SK-N-SH treated with all-trans-retinoic acid at 6 μM for 48 hours (cell line): ENCODE measurements around the gene CSNK1A1L.

Experiments
- ARNTL ChIP-seq: fragments of 450-650 bp; formaldehyde crosslinking; IDR thresholded peaks from 2 replicates; pipeline ENCODE4 v1.5.0; 2020; ENCODE audit warnings: low read depth, mild to moderate bottlenecking, moderate library complexity, borderline replicate concordance
- BACH2 ChIP-seq: fragments of 250-450 bp; sonication (Bioruptor Pico); IDR thresholded peaks from 2 replicates; pipeline ENCODE4 v1.9.0; 2021; ENCODE audit warnings: mild to moderate bottlenecking, borderline replicate concordance
- CREB5 ChIP-seq: fragments of 250-450 bp; sonication (Bioruptor Pico); IDR thresholded peaks from 2 replicates; pipeline ENCODE4 v1.5.1; 2020; ENCODE audit warnings: low read depth, mild to moderate bottlenecking, moderate library complexity
- ESRRG ChIP-seq: fragments of 250-450 bp; sonication (Bioruptor Pico); IDR thresholded peaks from 2 replicates; pipeline ENCODE4 v1.6.1; 2021; ENCODE audit warnings: mild to moderate bottlenecking
- GLIS3 ChIP-seq: fragments of 250-450 bp; sonication (Bioruptor Pico); IDR thresholded peaks from 2 replicates; pipeline ENCODE4 v1.5.0; 2020; ENCODE audit warnings: mild to moderate bottlenecking, moderate library complexity
- OSR1 ChIP-seq: fragments of 250-450 bp; sonication (Bioruptor Pico); IDR thresholded peaks from 2 replicates; pipeline ENCODE4 v1.8.0; 2022; ENCODE audit warnings: moderate library complexity, mild to moderate bottlenecking, inconsistent platforms
- PATZ1 ChIP-seq: fragments of 250-450 bp; sonication (Bioruptor Pico); IDR thresholded peaks from 2 replicates; pipeline ENCODE4 v1.8.0; 2020; ENCODE audit warnings: mild to moderate bottlenecking, moderate library complexity, borderline replicate concordance
- PPARA ChIP-seq: fragments of 250-450 bp; sonication (Bioruptor Pico); IDR thresholded peaks from 2 replicates; pipeline ENCODE4 v1.5.0; 2020; ENCODE audit warnings: mild to moderate bottlenecking, borderline replicate concordance
- RARB ChIP-seq: fragments of 250-450 bp; sonication (Bioruptor Pico); IDR thresholded peaks from 2 replicates; pipeline ENCODE4 v1.8.0; 2021; ENCODE audit warnings: mild to moderate bottlenecking, moderate library complexity
- ZFP3 ChIP-seq: fragments of 250-450 bp; sonication (Bioruptor Pico); IDR thresholded peaks from 2 replicates; pipeline ENCODE4 v1.5.0; 2020; ENCODE audit warnings: mild to moderate bottlenecking, moderate library complexity
- TF ChIP-seq, protein P1 (sequence below): fragments of 250-450 bp; sonication (Bioruptor Pico); IDR thresholded peaks from 2 replicates; pipeline ENCODE4 v1.8.0; 2021; ENCODE audit warnings: low read depth, mild to moderate bottlenecking, moderate library complexity, borderline replicate concordance

DNA sequence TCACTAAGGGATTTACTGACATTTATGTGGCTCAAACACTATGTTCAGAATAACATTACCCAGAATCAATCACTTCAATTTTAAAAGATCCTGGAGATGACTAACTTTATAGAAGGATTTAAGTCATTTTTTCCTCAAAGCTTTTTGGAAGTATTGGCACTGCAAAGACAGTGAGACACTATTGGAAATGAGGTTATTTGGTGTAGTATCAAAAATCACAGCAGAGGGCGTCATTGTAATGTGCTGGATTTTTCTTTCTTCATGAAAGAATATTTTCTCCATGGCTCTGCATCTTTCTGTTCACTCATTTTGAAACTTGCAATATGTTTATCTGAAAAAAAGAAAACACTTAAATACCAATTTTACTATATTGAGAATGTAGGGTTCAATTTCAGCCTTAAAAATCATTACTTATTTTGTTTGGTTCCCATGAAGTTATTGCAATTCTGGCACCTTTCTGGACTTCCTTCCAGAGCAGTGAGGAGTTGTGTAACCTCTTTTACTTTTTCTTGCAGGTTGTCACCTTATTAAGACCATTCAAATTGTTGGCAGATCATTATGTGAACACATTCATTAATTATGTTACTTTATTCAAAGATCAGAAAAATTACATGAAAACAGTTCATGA, 3.7 kb upstream of the CSNK1A1L start:
- TF ChIP-seq BACH2 (no peak), GLIS3 (no peak), RARB (CRISPR knock-in tag) (no peak), PPARA (CRISPR knock-in tag) (no peak), ZFP3 (CRISPR knock-in tag) (no peak), PATZ1 (CRISPR knock-in tag) (no peak), ARNTL (CRISPR knock-in tag) (no peak), ESRRG (CRISPR knock-in tag) (no peak), CREB5 (CRISPR knock-in tag) (no peak), OSR1 (no peak)
- TF ChIP-seq, protein P1, sequence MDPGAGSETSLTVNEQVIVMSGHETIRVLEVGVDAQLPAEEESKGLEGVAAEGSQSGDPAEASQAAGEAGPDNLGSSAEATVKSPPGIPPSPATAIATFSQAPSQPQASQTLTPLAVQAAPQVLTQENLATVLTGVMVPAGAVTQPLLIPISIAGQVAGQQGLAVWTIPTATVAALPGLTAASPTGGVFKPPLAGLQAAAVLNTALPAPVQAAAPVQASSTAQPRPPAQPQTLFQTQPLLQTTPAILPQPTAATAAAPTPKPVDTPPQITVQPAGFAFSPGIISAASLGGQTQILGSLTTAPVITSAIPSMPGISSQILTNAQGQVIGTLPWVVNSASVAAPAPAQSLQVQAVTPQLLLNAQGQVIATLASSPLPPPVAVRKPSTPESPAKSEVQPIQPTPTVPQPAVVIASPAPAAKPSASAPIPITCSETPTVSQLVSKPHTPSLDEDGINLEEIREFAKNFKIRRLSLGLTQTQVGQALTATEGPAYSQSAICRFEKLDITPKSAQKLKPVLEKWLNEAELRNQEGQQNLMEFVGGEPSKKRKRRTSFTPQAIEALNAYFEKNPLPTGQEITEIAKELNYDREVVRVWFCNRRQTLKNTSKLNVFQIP (CRISPR knock-in tag) = no peak
